GM19238 (cell line): Measurements from ENCODE around the gene KCNMA1.
"Not testable (repeated sequence)": the region's sequence is repeated elsewhere in the genome, so short reads cannot be mapped to it uniquely, and the experiment has no call there.

Experiments used
- DNase-seq: peaks from one replicate; pipeline ENCODE4 v3.0.0; 2011; ENCODE audit warnings: low spot score; ENCODE audit not compliant: insufficient read length

Gene KCNMA1

DNA sequence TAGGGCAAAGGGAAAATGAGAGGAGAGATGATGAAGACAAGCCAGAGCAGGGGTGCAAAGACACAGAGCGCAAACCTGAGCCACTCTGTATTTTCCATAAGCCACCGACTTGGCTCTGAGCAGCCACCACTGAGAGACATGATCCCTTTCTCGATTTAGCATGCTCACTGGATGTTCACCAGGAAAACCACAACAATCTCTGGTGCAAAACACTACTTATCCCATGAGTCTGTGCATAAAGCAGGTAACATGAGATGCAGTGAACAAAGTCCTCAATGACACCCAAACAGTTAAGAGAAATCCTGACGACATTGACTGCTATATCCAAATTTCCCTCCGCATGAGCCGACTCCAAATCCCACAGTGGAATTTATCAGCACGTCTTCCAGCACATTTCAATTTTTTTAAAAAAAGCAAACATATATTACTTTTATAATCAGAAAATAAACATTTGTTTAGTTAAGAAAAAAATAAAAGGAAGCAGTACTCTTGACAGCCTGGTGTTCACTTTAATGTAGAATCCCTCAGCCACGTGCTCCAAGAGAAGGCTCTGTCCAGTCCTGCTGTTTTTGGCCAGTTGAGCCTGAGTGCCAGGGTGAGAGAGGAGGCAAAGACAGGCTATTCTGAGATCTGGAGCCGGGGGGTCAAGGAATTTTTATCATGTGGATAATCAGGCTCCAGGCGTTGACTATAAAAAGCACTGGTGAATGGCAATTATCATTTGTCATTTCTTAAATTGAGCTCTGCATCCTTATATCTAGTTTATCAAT, 238.4 kb downstream of the KCNMA1 start:
- DNase-seq = no peak

DNA sequence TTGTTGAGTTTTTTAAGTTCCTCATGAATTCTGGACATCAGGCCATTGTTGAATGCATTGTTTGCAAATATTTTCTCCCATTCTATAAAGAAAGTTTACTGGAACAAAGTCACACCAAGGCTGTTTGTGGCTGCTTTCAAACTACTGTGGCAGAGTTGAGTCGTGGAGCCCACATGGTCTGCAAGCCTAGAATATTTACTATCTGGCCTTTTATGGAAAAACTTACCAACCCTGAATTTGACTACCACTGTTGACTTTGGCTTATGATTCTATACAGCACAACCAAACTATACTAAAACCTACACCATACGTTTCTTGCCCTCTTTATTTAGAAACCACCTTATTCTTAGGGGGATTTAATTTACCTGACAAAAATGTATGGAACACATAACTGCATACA, 239.1 kb downstream of the KCNMA1 start:
- DNase-seq = no peak

DNA sequence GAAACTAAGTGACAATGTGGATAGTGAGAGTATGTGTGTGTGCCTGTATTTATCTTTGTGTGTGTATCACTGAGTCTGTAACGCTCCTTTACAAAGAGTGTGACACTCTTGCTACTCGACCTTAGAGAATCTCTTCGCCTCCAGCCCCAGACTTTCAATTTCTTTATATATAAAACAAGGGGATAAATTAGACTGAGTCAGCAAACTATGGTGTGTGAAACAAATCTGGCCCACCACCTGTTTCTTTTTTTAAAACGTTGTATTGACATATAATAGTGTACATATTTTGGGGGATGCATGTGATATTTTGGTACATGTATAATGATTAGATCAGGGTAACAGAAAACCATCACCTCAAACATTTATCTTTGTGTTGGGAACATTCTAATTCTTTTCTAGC, 240.5 kb downstream of the KCNMA1 start:
- no peak for DNase-seq

DNA sequence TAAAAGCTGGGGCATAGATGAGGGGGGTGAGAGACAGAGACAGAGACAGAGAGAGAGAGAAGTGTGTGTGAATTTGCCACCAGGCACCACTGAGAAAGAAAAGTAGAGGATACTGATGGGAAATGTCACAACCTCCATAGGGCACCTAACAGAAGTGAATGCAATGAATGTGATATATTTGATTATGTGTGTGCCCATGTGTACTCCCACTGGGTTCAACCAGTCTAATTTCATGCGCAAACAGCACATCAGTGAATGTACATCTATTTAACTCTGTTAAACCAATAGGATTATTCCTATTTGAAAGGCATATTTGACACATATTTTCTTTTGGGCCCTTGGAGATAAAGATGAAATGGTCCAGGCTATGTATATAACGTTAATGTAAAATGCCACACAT, 241.3 kb downstream of the KCNMA1 start:
- DNase-seq = no peak

DNA sequence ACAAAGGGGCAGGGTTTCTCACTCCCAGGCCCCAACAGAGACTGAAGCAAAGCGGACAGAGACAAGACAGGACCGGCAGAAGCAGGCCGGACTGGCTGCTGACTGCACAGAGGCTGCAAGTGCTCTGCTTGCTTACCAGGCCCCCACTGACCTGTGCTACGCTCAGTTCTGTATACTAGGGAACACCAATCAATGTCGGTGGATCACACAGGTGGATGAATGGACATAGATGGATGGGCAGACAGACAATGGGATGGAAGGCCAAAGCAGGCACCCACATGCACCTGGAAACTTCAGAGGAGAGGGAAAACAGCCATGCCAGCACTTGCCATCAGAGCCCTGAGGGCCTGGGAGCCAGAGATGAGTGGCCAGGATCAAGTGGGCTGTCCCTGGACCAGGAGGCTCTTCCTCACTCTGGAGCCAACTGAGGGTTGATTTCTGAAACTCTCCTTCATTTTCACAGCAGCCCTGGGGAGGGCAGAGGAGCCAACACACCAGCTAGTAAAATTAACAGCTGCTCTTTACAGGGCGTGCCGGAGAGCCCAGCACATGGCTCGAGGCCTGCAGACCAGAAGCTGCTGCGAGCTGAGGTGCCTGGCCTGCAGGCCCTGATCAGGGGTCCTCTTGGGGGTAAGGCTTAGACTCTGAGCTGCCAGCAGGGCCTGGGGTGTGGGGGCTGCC, 243.6 kb downstream of the KCNMA1 start:
- no peak for DNase-seq

DNA sequence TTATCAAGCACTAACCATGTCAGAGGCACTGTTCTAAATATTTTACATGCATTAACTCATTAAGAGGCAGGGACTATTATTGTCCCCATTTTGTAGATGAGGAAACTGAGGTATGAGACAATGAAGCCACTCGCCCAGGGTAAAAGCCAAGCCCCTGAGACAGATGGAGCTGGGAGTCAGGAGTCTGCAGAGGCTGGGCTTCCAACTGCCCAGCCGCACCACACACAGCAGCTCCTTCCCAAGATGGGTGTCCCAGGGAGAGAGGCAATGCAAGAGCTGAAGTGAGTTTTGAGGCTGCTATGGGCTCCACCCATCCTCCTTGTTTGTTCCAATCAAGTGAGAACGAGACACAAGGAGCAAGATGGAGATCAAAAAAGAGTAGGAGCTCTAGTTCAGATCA, 244.2 kb downstream of the KCNMA1 start:
- DNase-seq = no peak

DNA sequence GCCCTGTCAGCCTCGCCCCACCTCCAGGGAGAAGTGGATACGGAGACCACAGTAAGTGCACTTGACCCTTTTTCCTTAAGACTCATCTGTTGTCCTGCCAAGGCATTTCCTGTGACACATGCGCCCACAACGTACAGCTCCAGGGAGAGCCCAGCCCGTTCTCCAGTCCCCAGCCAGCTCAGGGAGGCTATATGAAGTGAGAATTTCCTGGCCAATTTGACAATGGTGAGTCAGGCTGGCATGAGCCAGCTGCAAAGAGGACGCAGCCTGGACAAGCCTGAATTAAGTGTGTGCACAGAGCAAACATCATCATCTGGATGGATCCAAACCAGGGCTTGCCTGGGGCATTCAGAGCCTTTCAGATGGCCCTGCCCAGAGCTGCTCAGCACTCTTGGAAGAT, 244.8 kb downstream of the KCNMA1 start:
- no peak for DNase-seq

DNA sequence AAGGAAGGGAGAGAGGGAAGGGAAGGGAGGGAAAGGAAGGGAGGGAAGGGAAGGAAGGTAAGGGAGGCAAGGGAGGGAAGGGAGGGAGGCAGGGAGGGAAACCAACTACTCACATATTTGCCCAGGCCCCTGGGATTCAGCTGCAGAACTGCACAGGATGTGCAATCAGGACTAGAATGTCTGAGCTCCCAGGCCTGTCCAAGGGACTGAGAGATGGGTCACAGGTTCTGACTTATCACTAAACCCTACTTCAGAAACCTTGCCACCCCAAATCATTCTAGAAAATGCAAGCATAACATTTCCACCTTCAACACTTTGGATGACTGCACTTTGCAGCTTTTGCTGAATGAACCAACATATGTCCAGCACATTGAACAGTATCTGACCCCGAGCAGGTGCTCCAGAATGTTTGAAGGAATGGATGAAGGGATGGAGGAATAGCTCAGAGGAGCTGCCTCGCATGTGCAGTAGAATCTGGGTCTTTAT, 245.3 kb downstream of the KCNMA1 start:
- DNase-seq = no peak

DNA sequence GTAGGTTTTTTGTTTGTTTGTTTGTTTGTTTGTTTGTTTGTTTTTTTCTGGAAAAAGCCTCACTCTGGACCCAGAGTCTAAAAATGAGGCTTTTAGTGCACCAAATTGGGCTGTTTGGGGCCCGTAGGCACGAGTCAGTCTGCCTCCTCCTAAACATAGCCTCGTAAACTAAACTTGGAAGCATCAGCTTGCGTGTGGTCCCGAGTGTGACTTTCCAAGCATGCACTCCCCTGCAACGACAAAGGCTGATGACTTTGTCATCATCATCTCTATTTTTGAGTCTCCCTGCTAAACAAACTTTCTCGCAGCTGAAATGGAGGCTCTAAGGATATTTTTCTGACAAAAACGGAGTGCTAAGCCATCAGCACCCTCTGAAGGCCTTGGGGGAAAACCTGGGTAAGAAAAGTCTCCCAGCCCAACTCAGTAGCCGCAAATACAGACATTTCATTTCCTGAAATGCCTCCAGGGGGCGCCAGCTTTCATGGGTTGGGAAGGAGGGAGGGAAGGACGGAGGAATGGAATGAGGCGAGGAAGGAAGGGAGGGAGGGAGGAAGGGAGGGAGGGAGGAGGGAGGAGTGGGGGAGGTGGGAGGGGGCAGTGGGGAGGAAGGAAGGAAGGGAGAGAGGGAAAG, 245.9 kb downstream of the KCNMA1 start:
- peak; percentile 22 for DNase-seq

DNA sequence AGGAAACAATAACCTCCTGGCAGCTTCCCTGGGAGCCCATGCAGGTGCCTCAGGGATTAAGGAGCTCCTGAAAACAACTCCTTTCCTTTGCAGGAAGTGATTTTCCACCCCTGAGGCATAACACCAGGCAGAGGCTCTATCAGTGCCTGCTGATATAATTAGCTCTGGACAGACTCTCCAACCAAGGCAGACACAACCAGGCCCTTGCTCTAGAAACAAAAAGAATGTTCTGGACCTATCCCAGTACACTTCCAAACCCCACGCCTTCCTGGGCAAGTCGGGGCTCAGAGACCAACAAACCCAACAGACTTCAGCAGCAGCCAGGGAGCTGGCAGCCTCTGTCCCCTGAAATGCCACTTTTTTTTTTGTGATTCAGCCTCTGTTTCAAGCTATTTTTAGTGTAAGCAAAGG, 247.1 kb downstream of the KCNMA1 start:
- no peak for DNase-seq

DNA sequence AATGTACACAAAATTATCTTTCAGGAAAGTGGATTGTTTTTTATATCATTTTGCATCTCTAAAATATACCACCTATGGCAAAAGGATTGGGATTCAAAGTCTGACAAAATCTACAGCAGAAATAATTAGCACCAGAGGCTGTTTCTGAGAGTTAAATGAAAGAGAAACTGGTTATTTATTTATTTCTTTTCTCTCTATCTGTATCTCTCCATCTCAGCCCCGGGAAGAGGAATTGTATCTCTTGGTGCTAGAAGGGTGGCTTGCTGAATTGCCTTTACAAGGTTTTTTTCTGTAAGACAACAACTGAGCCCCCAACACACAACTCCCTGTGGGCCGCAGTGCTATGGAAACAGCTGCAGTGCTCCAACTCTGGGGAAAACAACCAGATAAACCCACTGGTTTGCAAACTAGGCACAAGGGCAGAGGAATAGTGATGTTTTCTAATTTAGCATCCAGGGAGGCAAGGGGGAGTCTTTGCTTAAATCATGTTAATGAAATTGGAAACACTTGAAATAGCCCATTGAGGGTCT, 249.0 kb downstream of the KCNMA1 start:
- no peak for DNase-seq

DNA sequence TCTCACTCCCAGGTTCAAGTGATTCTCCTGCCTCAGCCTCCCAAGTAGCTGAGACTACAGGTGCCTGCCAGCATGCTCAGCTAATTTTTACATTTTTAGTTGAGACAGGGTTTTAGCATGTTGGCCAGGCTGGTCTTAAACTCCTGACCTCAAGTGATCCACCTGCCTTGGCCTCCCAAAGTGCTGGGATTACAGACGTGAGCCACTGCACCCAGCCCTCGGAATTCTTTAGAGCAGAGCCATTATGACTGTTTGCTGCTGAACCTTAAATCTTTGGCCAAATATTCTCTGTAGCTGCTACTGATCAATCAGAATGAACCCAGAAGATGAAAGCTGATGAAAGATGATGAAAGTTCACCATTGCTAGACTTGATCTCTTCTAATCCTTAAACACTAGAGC, 249.9 kb downstream of the KCNMA1 start:
- DNase-seq = not testable (repeated sequence)

DNA sequence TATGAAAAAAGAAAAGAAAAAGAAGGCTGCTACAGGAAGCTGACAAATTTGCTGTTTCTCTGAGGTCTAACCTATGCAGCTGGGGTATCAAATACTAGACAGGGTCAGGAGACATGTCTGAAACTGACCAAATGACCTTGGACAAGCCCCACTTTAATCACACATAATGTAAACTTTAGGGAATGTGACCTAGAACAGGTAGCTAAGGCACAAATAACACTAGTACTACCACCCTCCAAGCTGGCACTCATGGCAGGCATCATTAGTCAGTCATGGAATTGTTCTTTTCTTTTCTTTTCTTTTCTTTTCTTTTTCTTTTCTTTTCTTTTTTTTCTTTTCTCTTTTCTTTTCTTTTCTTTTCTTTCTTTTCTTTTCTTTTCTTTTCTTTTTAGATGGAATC, 250.4 kb downstream of the KCNMA1 start:
- no peak for DNase-seq

DNA sequence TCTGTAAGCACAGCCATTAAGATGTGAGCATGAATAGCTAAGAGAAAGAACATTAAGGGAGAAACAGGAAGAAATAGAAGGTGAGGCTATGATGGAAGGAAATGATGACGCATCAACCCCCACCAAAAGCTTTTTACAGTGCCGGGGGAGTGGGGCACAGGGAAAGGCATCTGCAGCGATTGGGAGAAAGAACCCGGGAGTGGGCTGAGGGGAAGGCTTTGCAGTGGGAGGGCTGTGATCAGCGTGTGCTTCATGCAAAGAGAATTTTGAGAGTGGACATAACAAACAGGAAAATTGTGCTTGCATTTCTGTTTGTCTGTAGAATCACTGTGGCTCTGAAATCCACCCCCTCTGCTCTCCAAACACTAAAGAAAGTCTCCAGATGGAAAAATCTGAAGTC, 250.8 kb downstream of the KCNMA1 start:
- no peak for DNase-seq

DNA sequence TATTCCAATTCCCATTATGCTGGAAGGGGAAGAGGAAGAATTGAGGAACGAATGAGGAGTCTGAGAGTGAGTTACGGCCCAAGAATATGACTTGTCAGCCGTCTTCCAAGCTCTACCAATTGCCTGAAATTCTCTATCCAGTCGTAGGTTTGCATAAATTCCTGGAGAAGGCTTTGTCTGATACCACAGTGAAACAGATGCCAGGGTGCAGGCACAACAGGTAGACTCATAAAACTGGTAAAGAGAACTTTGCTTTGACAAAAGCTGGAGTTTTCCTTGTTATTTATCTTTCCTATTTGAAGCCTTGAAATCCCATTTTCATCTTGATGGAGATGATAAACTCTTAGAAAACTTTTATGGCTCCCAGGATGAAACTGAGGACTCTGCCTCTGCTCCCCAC, 251.2 kb downstream of the KCNMA1 start:
- no peak for DNase-seq

DNA sequence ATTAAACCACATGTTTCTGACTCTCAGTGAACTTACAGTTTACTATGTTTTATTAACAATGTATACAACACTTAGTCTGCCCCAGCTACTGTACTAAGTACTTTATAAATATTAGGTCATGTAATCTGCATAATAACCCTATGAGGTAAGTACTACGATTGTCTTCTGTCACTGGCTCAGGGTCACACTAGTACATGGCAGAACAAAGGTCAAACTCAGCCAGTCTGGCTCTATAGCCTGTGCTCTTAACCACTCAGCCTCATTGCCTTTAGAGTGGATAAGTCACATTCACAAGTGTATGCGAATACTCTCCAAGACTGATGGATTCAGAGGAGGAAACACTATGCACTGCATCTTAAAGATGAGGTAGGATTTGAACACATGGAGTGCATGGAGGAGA, 252.3 kb downstream of the KCNMA1 start:
- no peak for DNase-seq

DNA sequence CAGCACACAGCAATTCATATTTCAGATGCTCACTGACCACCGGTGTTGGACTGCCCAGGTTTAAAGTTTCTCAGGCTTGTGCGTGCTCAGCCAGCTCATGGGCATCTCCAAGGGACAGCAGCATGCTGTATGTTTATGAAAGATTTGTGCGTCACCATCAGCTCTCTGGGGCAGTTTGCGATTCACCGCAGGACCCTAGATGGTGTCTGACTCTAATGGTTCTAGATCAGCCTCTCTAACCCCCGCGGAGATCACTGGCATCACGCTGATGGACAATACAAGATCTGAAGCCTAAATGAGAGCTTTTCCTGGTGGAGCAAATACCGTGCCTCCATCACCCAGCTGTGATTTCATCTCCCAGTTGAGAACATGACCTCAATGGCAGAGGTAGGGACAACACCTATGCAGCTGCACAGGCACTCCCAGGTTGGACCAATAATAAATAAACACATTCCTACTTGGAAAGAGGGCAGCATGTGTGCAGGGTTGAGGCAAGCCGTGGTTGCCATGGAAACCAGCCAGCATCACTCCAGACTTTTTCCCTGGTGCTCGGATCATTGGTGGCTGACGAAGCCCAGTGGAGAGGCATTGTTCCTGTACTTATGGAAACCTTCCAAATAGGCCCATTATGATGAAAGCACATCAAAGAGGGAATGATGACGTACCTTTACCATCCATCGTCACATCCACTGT, 253.6 kb downstream of the KCNMA1 start:
- no peak for DNase-seq

DNA sequence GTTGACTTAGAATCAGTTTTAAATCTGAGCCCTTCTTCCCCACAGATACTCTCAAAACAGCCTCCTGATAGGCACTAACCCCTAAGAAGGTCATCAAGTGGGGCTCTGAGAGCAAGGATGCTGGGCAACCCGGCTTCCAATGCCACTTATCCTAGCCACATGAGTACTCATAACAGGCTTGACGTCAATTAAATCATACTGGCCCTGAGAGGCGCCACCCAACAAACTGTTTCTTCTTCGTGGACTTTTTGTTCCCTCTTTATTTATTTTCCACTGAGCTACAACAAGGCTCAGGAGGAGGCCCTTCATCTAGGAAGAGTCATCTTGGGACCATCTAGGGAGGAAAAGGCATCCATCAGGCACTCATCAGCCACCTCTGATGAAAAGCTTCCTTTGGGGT, 255.9 kb downstream of the KCNMA1 start:
- no peak for DNase-seq

DNA sequence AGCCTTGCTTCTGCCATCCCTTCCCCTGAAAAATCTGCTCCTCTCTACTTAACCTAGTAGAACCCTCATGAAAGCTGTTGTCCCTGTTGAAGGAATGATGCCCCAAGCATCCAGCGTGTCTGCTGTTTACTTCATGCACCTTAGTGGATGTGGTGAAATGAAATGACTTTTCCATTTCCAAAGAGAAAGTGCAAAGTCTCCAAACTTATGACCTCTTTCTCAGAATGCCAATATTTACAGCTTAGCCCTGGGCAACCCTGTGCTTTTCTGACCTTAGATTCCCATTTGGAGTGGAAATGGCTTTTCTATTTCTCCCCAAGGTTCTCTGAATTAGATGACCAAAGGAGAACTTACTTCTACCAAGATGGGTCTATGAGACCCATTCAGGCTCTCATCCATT, 256.9 kb downstream of the KCNMA1 start:
- no peak for DNase-seq

DNA sequence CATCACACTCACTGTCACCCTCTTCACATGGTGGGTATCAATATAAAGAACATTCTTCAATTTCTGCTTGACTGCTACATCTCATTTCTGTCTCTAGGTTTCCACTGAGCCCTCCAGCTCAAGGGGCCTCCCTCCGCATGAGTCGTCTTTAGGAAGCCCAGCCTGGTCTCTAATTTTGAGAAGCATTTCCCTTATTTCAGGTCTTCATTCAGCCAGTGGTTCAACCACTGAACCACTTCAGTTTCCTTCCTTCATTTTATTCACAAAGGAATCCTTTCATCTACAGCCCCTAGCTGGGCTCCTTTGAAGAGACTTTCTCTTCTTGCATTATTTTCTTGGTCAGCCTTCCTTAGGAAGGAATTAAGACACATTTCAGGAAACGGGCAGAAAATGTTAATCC, 257.4 kb downstream of the KCNMA1 start:
- no peak for DNase-seq
